GM12878 (cell line): Measurements from ENCODE around the gene BRAF. TPM values are rescaled to one million over a fixed set of nuclear protein-coding genes. Genes with fewer than 3 reads are reported as not detected.
A peak's percentile ranks its signal among the peaks of the same experiment; 100 is the strongest.

Experiments
- BCL11A ChIP-seq: IDR thresholded peaks from 2 replicates; pipeline ENCODE4 v1.6.1; 2011; ENCODE audit warnings: low read depth, low read length
- BCLAF1 ChIP-seq: fragments of 450-650 bp; IDR thresholded peaks from 2 replicates; pipeline ENCODE4 v1.6.1; 2017; ENCODE audit warnings: antibody characterized with exemption, mild to moderate bottlenecking, moderate library complexity
- CBX5 ChIP-seq: sonication (generic); IDR thresholded peaks from 2 replicates; pipeline ENCODE4 v1.6.1; 2016; ENCODE audit warnings: low read depth, moderate library complexity, mild to moderate bottlenecking, inconsistent platforms
- CEBPZ ChIP-seq: fragments of 150-350 bp; IDR thresholded peaks from 2 replicates; pipeline ENCODE4 v1.6.1; 2016; ENCODE audit warnings: low read depth, low read length
- CHD1 ChIP-seq: IDR thresholded peaks from 2 replicates; pipeline ENCODE4 v1.6.1; 2012; ENCODE audit warnings: low read depth, low read length, improper control_type of control experiment
- FOXK2 ChIP-seq: fragments of 450-650 bp; IDR thresholded peaks from 2 replicates; pipeline ENCODE4 v1.6.1; 2017; ENCODE audit warnings: mild to moderate bottlenecking, moderate library complexity
- GABPA ChIP-seq: IDR thresholded peaks from 2 replicates; pipeline ENCODE4 v1.6.1; 2014; ENCODE audit warnings: antibody characterized with exemption, low read depth, mild to moderate bottlenecking, inconsistent platforms
- HDAC2 ChIP-seq: fragments of 200-600 bp; sonication (generic); IDR thresholded peaks from 2 replicates; pipeline ENCODE4 v1.6.1; 2017
- HDAC6 ChIP-seq: fragments of 200-600 bp; sonication (generic); IDR thresholded peaks from one replicate; pipeline ENCODE4 v1.8.0; 2017; ENCODE audit warnings: antibody characterized with exemption; ENCODE audit not compliant: unreplicated experiment
- MTA2 ChIP-seq: fragments of 450-650 bp; IDR thresholded peaks from 2 replicates; pipeline ENCODE4 v1.6.1; 2016; ENCODE audit warnings: low read depth, mild to moderate bottlenecking, moderate library complexity
- MTA3 ChIP-seq: IDR thresholded peaks from 2 replicates; pipeline ENCODE4 v1.6.1; 2012; ENCODE audit warnings: low read length, inconsistent platforms, borderline replicate concordance
- NR2C2 ChIP-seq: IDR thresholded peaks from 2 replicates; pipeline ENCODE4 v1.6.1; 2011; ENCODE audit warnings: borderline replicate concordance, low read depth; ENCODE audit not compliant: control insufficient read depth, insufficient read length
- NR2F1 ChIP-seq: fragments of 450-650 bp; conservative IDR thresholded peaks from 2 replicates; pipeline ENCODE4 v1.6.1; 2017; ENCODE audit warnings: mild to moderate bottlenecking
- PAX5 ChIP-seq: IDR thresholded peaks from 2 replicates; pipeline ENCODE4 v1.6.1; 2011; ENCODE audit warnings: low read depth, low read length, borderline replicate concordance
- RCOR1 ChIP-seq: conservative IDR thresholded peaks from 2 replicates; pipeline ENCODE4 v1.6.1; 2012; ENCODE audit warnings: low read depth, low read length, improper control_type of control experiment
- SP1 ChIP-seq: IDR thresholded peaks from one replicate; pipeline ENCODE4 v1.6.1; 2011; ENCODE audit warnings: low read depth, low read length
- STAT1 ChIP-seq: fragments of 450-650 bp; conservative IDR thresholded peaks from 2 replicates; pipeline ENCODE4 v1.6.1; 2014; ENCODE audit warnings: antibody characterized with exemption, mild to moderate bottlenecking
- TBL1XR1 ChIP-seq: IDR thresholded peaks from 2 replicates; pipeline ENCODE4 v1.6.1; 2012; ENCODE audit warnings: low read depth, low read length, improper control_type of control experiment
- TCF12 ChIP-seq: IDR thresholded peaks from 2 replicates; pipeline ENCODE4 v1.6.1; 2011; ENCODE audit warnings: low read depth, mild to moderate bottlenecking, low read length
- YY1 ChIP-seq: IDR thresholded peaks from 2 replicates; pipeline ENCODE4 v1.6.1; 2011; ENCODE audit warnings: low read depth, mild to moderate bottlenecking, low read length
- ZBED1 ChIP-seq: IDR thresholded peaks from 2 replicates; pipeline ENCODE4 v1.6.1; 2016; ENCODE audit warnings: borderline replicate concordance
- ZNF384 ChIP-seq: IDR thresholded peaks from 2 replicates; pipeline ENCODE4 v1.6.1; 2012; ENCODE audit warnings: low read depth, mild to moderate bottlenecking, low read length, improper control_type of control experiment, borderline replicate concordance
- ZNF592 ChIP-seq: fragments of 450-650 bp; IDR thresholded peaks from 2 replicates; pipeline ENCODE4 v1.6.1; 2017; ENCODE audit warnings: mild to moderate bottlenecking, moderate library complexity
- ZSCAN29 ChIP-seq: fragments of 450-650 bp; IDR thresholded peaks from 2 replicates; pipeline ENCODE4 v1.6.1; 2017; ENCODE audit warnings: mild to moderate bottlenecking, moderate library complexity
- polyA plus RNA-seq, 11 experiments: library from polyadenylated mRNA; depleted of rRNA in 4 of 11; unstranded in 6 of 11; stranded (reverse) in 5 of 11; fragments of >200 nt; fragmentation: Nextera tagmentation in 4 of 11; fragmentation: Illumina TruSeq in 1 of 11; extraction: Ambion mirVana in 4 of 11; extraction: Trizol in 1 of 11; gene quantifications; 1 replicate in 1 of 11; 2 replicates in 10 of 11; pipeline versions ENCODE4 v1.2.1 to v1.2.3, GENCODE V29; 2011 to 2016; ENCODE audit warnings: inconsistent platforms in 2 of 11, missing spikeins in 2 of 11, low read depth in 1 of 11
- total RNA-seq, 4 experiments: library from RNA; depleted of rRNA in 3 of 4; stranded (reverse); fragments of >200 nt in 3 of 4; fragmentation: Illumina TruSeq in 1 of 4; extraction: Trizol in 1 of 4; gene quantifications; 2 replicates each; pipeline versions ENCODE4 v1.2.1 to v1.2.3, GENCODE V29; 2013 to 2021

Gene BRAF
- total and polyA plus RNA-seq, 10 of the 15 experiments (the other 5 are each of a cell fraction or from before 2014, with no cell fraction given) = 2.6 to 31.0 (median 10.6) TPM

GRCh38 chr7:140924821-140925421, at the start of gene BRAF (continued):
- TF ChIP-seq NR2F1 (no peak), CHD1 (no peak), GABPA (no peak), RCOR1 (no peak), STAT1 (no peak), BCL11A (no peak), SP1 (peak; percentile 82), ZNF592 (no peak), ZSCAN29 (no peak), YY1 (peak; percentile 46), HDAC2 (no peak), NR2C2 (no peak), MTA2 (no peak), FOXK2 (no peak), MTA3 (no peak), TCF12 (peak; percentile 58; the same call in 1 of the 2 replicates), BCLAF1 (no peak), ZBED1 (no peak), CEBPZ (no peak), HDAC6 (no peak), ZNF384 (no peak), TBL1XR1 (no peak), CBX5 (no peak), PAX5 (peak; percentile 45; the same call in 1 of the 2 replicates)
